ENCODE data around the gene MAP2K4. TPM values are rescaled to one million over a fixed set of nuclear protein-coding genes. Genes with fewer than 3 reads are reported as not detected.

The MAP2K4 gene
- total and polyA plus RNA-seq, 2 experiments from 2014 or later: 38.5 to 53.6 TPM

- Histone ChIP-seq H3K9me3 (ENCODE audit: low read depth) (no peaks in the 10 kb centered on the region), H3K36me3 (replicated peaks; ENCODE audit: insufficient read depth, low read depth) (no peaks in the 10 kb centered on the region), H2AFZ (no peak overlapping the region), H3K9me2 (replicated peaks; ENCODE audit: insufficient read depth) (no peaks in the 10 kb centered on the region), H3K4me2 (no peak overlapping the region), H4K20me1 (ENCODE audit: insufficient read depth, poor library complexity, severe bottlenecking) (peaks cover 93% of the 10 kb centered on the region), H3K27me3 (no peaks in the 10 kb centered on the region), H3K4me1 (ENCODE audit: insufficient read depth) (no peaks in the 10 kb centered on the region), H3K27ac (no peak overlapping the region), H3K79me2 (peaks cover 100% of the 10 kb centered on the region), H3K4me3 (no peak overlapping the region)
- TF ChIP-seq EZH2phosphoT487 (IDR thresholded peaks at IDR 0.05; ENCODE audit: low read depth, severe bottlenecking, unreplicated experiment) (no peak), EZH2 (IDR thresholded peaks at IDR 0.05; ENCODE audit: borderline replicate concordance) (no peak)
- TF ChIP-seq, protein P1, sequence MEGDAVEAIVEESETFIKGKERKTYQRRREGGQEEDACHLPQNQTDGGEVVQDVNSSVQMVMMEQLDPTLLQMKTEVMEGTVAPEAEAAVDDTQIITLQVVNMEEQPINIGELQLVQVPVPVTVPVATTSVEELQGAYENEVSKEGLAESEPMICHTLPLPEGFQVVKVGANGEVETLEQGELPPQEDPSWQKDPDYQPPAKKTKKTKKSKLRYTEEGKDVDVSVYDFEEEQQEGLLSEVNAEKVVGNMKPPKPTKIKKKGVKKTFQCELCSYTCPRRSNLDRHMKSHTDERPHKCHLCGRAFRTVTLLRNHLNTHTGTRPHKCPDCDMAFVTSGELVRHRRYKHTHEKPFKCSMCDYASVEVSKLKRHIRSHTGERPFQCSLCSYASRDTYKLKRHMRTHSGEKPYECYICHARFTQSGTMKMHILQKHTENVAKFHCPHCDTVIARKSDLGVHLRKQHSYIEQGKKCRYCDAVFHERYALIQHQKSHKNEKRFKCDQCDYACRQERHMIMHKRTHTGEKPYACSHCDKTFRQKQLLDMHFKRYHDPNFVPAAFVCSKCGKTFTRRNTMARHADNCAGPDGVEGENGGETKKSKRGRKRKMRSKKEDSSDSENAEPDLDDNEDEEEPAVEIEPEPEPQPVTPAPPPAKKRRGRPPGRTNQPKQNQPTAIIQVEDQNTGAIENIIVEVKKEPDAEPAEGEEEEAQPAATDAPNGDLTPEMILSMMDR (IDR thresholded peaks at IDR 0.05; ENCODE audit: poor library complexity): no peak
- DNase-seq (ENCODE audit: low spot score): no peak
- WGBS (ENCODE audit: low lambda C conversion rate, missing lambda C conversion rate): 89% methylated on average over 1 of the region's 1 CpG
Observed at GRCh38 chr17:12035673-12036072, 15.0 kb downstream of the MAP2K4 start.

GRCh38 chr17:12037970-12038369 is 17.3 kb downstream of the MAP2K4 start:
- H3K9me2 ChIP-seq (replicated peaks; ENCODE audit: insufficient read depth): no peaks in the 10 kb centered on the region
- no peaks in the 10 kb centered on the region for H3K36me3 ChIP-seq (replicated peaks; ENCODE audit: insufficient read depth, low read depth)
- no peak for TF ChIP-seq EZH2 (IDR thresholded peaks at IDR 0.05; ENCODE audit: borderline replicate concordance)
- TF ChIP-seq EZH2phosphoT487 (IDR thresholded peaks at IDR 0.05; ENCODE audit: low read depth, severe bottlenecking, unreplicated experiment): no peak
- TF ChIP-seq, protein P1 (IDR thresholded peaks at IDR 0.05; ENCODE audit: poor library complexity): no peak
- H3K79me2 ChIP-seq: peaks cover 99% of the 10 kb centered on the region
- H4K20me1 ChIP-seq (ENCODE audit: insufficient read depth, poor library complexity, severe bottlenecking): peaks cover 91% of the 10 kb centered on the region
- no peaks in the 10 kb centered on the region for H3K9me3 ChIP-seq (ENCODE audit: low read depth)
- no peak for DNase-seq (ENCODE audit: low spot score)
- H2AFZ ChIP-seq: no peak overlapping the region
- no peak overlapping the region for H3K4me3 ChIP-seq
- no peak overlapping the region for H3K27ac ChIP-seq
- WGBS (ENCODE audit: low lambda C conversion rate, missing lambda C conversion rate): 42% methylated on average over 2 of the region's 2 CpGs
- no peaks in the 10 kb centered on the region for H3K4me1 ChIP-seq (ENCODE audit: insufficient read depth)
- no peaks in the 10 kb centered on the region for H3K27me3 ChIP-seq
- H3K4me2 ChIP-seq: no peak overlapping the region

DNA sequence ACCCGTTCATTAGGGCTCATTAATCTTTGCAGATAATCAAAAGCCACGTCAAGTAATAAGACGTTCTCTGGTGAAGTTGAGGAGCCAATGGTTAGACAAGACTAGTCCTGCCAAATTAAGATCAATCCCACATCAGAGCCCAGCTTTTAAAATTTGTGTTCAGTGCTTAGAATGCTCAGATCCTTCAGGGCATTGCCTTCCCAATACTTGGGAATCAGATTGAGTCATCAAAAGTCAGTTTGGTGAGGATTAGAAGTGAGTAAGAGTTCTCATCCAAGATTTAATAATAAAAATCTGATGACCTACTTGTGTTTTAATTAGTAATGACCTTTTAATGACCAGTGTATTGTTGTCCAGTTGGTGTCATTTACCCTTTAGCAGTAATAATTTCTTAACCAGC is 19.8 kb downstream of the MAP2K4 start:
- no peak for DNase-seq (ENCODE audit: low spot score)
- Histone ChIP-seq H3K4me1 (ENCODE audit: insufficient read depth) (no peaks in the 10 kb centered on the region), H3K79me2 (peaks cover 99% of the 10 kb centered on the region), H3K9me3 (ENCODE audit: low read depth) (no peaks in the 10 kb centered on the region), H2AFZ (no peak overlapping the region), H3K27me3 (no peaks in the 10 kb centered on the region), H3K4me2 (no peak overlapping the region), H3K36me3 (replicated peaks; ENCODE audit: insufficient read depth, low read depth) (no peaks in the 10 kb centered on the region), H3K9me2 (replicated peaks; ENCODE audit: insufficient read depth) (no peaks in the 10 kb centered on the region), H4K20me1 (ENCODE audit: insufficient read depth, poor library complexity, severe bottlenecking) (peaks cover 92% of the 10 kb centered on the region), H3K27ac (no peak overlapping the region), H3K4me3 (no peak overlapping the region)
- no peak for TF ChIP-seq EZH2 (IDR thresholded peaks at IDR 0.05; ENCODE audit: borderline replicate concordance)
- 86% methylated on average over 3 of the region's 3 CpGs for WGBS (ENCODE audit: low lambda C conversion rate, missing lambda C conversion rate)

DNA sequence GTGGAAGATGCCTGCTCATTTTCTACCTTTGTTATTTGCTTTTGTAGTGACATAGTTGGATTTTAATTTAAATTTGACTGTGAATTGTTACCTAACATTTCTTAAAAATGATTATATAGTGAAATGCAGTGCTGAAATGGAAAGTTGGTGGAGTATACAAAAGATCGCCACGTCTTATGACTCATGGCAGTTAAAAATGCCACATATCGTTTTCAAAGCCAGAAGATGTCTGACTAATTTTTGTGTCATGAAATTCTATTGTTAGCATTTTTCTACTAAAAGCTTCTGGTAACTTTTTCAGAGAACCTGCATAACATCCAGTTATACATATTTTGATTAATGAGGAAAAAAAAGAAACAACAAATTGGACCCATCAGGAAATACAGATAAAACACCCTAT is 20.6 kb downstream of the MAP2K4 start:
- TF ChIP-seq EZH2phosphoT487 (IDR thresholded peaks at IDR 0.05; ENCODE audit: low read depth, severe bottlenecking, unreplicated experiment): no peak
- TF ChIP-seq, protein P1 (IDR thresholded peaks at IDR 0.05; ENCODE audit: poor library complexity): no peak
- TF ChIP-seq EZH2 (IDR thresholded peaks at IDR 0.05; ENCODE audit: borderline replicate concordance): no peak
- Histone ChIP-seq H3K9me2 (replicated peaks; ENCODE audit: insufficient read depth) (no peaks in the 10 kb centered on the region), H2AFZ (no peak overlapping the region), H3K36me3 (replicated peaks; ENCODE audit: insufficient read depth, low read depth) (no peaks in the 10 kb centered on the region), H3K9me3 (ENCODE audit: low read depth) (no peaks in the 10 kb centered on the region), H4K20me1 (ENCODE audit: insufficient read depth, poor library complexity, severe bottlenecking) (peaks cover 92% of the 10 kb centered on the region), H3K79me2 (peaks cover 99% of the 10 kb centered on the region), H3K4me2 (no peak overlapping the region), H3K27ac (no peak overlapping the region), H3K27me3 (no peaks in the 10 kb centered on the region), H3K4me3 (no peak overlapping the region), H3K4me1 (ENCODE audit: insufficient read depth) (no peaks in the 10 kb centered on the region)
- no peak for DNase-seq (ENCODE audit: low spot score)
- 82% methylated on average over 3 of the region's 3 CpGs for WGBS (ENCODE audit: low lambda C conversion rate, missing lambda C conversion rate)
